HG03432 (cell line): ENCODE data around the gene INO80B.
"Not testable (repeated sequence)": the region's sequence is repeated elsewhere in the genome, so short reads cannot be mapped to it uniquely, and the experiment has no call there.

Source experiments
- ATAC-seq: cut with Tn5 transposase; IDR thresholded peaks from one replicate; pipeline ENCODE4 v1.9.1; 2021; ENCODE audit warnings: mild to moderate bottlenecking, moderate library complexity; ENCODE audit not compliant: unreplicated experiment

Gene INO80B

DNA sequence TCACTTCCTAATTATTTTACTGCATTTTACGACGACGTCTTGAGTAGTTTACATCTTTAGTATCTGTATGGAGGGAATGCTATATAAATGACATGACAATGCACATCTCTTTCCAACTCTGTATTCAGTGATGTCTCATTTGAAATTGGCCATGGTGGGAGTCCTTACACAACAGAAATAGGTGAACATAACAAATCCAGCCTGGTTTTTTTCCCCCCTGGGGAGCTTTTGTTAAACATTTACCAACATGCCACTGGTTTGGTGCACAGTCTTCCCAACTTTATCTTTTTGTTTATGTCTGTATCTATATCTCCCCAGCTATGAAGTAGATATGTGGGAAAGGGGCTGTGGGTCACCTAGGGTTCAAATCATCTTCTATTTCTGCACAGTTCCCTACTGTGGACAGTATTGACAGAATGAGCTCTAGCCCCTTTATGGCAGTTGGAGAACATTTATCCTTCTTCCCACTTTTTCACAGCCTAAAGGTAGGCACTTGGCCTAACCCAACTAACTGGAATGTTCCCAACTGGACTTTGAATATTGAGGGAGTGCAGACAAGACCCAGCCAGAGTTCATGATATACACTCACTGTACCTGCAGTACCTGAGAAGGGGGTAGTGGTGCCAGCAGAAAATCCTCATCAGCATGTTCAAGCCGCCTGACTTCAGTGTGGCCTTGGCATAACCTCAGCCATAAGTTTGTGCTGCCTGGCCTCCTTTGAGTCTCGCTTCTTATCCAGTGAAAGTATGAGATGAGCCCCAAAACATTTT, 7.5 kb upstream of the INO80B start:
- ATAC-seq: no peak

DNA sequence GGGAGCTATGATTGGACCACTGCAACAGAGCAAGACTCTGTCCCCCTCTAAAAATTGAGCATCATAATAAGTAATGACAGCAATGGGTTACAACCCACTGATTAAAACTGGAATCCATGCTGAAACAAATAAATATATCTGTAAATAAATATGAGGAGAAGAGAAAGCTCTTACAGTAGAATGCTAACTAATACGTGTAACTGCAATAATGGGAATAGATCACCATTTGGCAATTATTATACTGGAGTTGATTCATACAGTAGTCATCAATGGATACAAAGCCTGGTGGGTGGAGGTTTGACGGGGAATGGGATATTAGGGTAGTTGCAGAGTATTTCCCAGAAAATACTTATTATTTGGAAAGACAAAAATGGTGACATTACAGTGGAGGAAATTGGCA, 6.1 kb upstream of the INO80B start:
- no peak for ATAC-seq

DNA sequence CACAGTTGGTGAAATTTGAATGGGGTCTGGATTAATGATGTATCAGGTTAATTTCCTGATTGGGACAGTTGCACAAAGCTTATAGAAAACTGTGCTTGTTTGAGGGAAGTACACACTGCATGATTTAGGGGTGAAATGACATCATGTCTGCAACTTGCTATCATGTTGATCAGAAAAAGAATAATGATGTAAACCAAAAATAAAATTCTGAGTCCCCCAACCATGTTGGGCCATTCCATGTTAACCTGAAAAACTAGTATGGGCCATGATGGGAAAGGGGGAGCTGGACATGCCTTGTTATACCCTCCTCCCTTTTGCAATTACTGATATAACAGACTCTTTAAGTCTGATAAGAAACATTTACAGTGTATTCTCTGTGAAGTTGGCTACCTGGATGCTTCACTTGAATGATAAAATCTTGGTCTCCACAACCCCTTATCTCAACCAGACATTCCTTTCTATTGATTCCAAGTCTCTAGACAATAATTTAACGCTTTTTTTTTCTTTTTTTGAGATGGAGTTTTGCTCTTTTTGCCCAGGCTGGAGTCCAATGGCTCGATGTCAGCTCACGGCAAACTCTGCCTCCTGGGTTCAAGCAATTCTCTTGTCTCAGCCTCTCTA, 4.2 kb upstream of the INO80B start:
- ATAC-seq: no peak

DNA sequence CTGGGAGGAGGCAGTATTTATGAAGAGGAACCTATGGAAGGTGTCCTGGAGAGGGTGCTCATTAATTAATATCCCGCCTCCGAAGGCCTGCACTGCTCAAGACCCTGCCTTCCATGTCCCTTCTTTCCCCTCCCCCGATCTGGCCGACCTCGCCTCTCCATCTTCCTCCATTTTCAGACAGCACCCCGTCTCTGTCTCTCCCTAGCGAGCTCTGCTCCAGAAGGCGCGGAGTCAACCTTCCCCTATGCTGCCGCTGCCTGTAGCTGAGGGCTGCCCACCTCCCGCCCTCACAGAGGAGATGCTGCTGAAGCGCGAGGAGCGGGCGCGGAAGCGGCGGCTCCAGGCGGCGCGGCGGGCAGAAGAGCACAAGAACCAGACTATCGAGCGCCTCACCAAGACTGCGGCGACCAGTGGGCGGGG, 2.3 kb downstream of the INO80B start:
- ATAC-seq: no peak

DNA sequence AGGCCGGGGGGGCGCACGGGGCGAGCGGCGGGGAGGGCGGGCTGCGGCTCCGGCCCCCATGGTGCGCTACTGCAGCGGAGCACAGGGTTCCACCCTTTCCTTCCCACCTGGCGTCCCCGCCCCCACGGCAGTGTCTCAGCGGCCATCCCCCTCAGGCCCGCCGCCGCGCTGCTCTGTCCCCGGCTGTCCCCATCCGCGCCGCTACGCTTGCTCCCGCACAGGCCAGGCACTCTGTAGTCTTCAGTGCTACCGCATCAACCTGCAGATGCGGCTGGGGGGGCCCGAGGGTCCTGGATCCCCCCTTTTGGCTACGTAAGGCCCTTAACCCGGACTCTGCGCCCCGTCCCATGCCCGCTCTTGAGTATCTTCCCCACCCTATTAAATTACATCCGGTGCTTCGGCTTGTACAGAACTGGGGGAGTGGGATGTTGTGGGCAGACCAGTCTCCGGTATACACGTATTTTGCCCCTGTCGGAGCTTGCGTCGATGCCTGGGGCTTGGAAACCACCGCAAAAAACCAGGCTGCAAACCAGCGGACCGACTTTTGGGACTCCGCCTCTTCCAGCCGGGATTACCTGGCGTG, 2.8 kb downstream of the INO80B start:
- ATAC-seq: peak; percentile 42

DNA sequence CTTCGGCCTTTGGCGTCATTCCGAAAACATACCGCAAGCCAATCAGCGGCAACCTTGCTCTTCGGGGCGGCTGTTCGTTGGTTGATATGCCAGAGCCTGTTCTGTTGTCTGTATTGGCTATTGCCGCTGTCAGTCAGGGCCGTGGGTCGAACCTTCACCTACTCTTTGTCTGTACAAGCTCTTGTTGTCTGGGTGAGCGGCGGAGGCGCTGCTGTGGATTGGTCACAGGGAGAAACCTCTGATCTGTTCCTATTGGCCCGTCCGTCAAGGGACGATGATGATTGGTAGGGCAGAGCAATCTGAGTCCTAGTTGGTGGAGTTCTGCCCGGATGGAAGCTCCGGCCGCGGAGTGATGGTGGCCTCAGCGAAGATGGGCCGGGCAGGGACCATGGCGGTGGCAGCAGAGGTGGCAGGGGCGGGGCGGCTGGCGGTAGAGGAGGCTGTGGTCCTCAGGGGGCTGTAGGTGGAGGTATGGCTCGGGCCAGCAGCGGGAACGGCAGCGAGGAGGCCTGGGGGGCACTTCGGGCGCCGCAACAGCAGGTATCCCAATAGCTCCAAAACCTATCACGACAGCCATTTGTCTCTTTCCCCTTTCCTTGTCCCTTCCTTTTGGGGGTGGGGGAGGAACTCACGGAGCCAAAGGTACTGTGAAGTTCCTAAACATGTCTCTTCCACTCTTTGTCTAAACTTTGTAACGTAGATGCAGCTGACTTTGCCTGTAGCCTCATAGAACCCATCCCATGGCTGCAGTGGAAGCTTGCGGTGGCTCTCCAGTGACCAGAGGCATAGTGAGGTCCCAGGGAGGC, 3.4 kb downstream of the INO80B start, which contains the start of gene WBP1:
WBP1 (plus strand) TSS at position 307 of the 806 bp plus-strand sequence; CDS start at position 472, 165 bp downstream.
- ATAC-seq: peak; percentile 82

DNA sequence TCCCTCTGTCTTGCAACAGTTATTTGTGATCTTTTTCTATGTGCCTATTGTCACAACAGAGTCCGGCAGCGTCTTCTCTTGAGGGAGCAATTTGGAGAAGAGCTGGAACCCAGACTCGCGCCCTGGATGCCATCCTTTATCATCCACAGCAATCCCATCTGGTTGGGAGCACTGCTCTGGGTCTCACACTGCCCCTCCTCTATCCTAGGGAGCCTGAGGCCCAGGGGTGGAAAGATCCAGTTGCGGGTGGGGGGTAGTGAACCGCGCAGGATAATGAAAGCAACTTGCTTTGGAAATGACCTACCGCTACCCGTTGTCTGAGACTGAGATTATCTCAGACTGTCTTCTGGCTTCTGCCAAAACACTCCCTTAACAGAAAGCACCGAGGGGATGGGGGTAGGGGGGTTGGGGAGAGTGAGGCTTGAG, 4.1 kb downstream of the INO80B start:
- no peak for ATAC-seq

DNA sequence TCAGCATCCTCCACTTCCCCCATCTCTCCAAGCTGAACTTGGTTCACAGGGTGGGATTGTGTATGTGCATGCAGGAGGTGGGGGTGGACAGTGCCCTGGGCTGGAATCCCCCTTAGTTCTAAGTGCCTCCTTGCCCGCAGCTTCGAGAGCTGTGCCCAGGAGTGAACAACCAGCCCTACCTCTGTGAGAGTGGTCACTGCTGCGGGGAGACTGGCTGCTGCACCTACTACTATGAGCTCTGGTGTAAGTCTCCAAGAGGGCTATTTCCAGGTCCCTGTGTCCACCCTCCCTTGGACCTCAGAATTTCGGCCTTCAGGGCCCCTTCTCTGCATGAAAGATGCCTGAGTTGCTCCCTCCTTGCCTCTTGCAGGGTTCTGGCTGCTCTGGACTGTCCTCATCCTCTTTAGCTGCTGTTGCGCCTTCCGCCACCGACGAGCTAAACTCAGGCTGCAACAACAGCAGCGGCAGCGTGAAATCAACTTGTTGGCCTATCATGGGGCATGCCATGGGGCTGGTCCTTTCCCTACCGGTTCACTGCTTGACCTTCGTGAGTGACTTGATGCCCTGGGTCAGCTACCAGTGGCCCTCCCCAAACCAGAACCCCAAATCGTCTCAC, 4.7 kb downstream of the INO80B start:
- not testable (repeated sequence) for ATAC-seq

DNA sequence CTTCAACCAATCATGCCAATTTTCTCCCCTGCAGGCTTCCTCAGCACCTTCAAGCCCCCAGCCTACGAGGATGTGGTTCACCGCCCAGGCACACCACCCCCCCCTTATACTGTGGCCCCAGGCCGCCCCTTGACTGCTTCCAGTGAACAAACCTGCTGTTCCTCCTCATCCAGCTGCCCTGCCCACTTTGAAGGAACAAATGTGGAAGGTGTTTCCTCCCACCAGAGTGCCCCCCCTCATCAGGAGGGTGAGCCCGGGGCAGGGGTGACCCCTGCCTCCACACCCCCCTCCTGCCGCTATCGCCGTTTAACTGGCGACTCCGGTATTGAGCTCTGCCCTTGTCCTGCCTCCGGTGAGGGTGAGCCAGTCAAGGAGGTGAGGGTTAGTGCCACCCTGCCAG, 5.3 kb downstream of the INO80B start:
- ATAC-seq: not testable (repeated sequence)

DNA sequence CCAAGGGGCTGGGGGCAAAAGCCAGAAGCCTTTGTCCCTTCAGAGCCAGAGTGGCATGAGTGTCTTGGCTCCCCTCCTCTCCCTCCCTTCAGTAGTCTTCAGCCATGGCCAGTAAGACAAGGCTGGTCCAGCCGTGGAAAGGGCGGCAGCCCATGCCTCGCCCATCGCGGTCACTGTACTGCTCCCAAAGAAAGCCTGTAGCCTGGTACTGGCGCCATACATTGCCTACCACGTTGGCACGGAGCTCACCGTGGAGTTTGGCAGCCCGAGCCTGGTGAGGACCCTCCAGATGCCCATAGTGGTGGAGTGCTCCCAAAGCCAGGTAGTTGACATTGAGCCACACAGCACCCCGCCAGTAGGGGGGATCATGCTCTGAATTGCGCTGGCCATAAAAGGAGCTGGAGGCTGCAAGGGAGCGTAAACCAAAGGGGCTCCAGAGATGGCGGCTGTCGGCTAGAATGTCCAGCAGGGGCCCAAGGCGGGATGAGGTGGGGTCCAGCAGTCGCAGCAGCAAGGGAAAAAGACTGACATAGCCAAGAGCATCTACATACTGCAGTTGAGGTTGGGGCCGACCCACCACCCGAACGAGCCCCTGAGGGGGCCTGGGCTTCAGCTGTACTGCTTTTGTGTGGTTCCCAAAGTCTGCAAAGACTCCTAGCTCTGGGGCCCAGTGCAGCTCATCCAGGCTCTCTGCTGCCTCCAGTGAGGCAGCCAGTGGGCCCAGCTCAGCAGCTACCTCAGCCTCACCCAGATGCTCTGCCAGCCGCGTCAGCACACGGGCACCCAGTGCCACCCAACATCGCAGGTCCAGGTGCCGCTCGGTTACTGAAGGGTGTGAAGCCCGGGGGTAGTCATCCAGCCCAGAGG, 6.5 kb downstream of the INO80B start:
- no peak for ATAC-seq

DNA sequence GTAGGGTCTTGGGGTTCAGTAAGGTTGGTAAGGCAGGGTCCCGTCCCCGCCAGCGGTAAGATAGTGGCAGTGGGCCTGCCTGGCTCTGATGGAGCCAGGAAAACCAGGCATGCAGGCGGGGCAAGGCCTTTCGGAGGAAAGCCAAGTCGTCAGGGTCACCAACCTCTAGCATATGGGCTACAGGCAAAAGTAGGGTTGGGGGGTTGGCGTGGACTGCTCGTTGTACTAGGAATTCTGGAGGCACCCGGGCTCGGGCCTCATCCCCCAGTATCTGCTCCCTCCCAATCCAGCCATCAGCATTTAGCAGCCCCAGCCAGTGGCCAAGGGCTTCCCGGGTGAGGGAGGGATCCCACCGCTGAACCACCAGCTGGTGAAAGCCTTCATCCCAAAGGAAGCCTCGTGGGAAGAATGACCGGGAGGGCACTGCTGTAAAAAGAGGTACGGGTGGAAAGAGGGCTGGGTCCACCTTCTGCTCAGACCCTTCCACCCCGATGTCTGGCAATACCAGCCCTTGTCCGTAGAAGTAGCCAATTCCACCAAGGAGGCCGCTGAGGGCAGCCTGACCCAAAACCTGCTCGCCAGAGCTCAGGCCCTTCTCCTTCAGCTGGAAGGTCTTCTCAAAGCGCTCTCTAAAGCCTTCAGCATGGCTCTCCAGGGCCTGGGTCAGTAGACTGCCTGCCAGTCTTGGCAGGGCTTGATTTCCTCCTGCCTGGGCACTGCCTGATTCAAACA, 7.3 kb downstream of the INO80B start:
- no peak for ATAC-seq

DNA sequence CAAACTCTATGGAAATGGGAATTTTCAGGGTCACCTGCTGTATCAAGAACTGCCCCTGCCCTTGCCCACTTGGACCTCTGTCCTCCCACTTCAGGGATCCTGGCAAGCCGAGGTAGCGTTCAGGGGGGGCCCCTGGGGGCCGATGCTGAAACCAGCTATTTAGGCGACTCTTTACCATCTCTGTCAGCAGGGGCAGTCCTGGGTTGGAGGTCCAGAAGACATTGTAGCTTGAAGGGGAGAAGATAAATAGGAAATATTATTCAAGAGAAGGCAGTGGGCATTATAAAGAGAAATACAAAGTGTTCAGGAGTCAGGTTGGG, 7.9 kb downstream of the INO80B start:
- no peak for ATAC-seq

DNA sequence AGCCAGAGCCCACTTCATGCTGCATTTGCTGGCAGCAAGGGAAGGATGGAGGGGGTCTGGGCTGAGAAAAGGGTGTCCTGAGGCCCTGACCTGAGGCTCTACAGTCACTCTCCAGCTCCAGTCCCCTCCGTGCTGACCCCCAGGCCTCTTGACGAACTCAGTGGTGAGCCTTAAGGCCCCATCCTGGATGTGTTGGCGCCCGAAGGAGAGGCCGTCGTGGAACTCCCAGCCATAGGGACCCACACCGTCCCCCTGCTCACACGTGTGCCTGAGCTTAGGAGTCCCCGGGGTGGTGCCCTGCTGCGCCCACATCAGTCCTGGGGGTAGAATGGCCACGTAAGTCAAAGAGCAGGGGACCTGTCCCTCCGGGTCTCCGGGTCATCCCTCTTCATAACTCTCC, 9.5 kb downstream of the INO80B start:
- peak; percentile 1 for ATAC-seq

DNA sequence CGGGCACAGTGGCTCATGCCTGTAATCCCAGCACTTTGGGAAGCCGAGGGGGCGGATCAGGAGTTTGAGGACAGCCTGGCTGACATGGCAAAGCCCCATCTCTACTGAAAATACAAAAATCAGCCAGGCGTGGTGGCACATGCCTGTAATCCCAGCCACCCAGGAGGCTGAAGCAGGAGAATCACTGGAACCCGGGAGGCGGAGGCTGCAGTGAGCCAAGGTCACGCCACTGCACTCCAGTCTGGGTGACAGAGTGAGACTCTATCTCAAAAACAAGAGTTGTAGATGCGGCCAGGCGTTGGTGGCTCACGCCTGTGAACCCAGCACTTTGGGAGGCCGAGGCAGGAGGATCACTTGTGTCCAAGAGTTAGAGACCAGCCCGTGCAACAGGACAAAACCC, 15.9 kb downstream of the INO80B start:
- ATAC-seq: not testable (repeated sequence)

DNA sequence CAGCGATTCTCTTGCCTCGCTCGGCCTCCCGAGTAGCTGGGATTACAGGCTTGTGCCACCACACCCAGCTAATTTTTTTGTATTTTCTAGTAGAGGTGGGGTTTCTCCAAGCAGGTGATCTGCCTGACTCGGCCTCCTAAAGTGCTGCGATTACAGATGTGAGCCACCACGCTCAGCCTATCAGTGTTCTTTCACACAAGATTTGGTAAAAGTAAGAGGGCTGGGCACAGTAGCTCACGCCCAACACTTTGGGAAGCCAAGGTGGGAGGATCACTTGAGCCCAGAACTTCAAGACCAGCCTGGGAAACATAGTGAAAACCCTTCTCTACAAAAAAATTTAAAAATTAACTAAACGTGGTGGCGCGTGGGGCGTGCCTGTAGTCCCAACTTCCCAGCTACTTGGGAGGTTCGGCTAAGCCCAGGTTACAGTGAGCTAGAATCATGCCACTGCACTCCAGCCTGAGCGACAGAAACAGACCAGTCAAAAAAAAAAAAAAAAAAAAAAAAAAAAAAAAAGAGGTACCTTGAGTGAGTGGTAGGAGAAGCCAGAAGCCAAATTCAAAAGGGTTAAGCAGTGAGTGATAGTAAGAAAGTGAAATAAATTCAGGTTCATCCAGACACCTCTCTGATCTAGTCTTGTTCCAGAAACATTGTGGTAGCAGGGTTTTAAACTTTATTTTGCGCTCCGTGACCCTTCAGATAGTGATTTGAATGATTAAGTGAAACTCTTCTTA, 16.6 kb downstream of the INO80B start:
- no peak for ATAC-seq

DNA sequence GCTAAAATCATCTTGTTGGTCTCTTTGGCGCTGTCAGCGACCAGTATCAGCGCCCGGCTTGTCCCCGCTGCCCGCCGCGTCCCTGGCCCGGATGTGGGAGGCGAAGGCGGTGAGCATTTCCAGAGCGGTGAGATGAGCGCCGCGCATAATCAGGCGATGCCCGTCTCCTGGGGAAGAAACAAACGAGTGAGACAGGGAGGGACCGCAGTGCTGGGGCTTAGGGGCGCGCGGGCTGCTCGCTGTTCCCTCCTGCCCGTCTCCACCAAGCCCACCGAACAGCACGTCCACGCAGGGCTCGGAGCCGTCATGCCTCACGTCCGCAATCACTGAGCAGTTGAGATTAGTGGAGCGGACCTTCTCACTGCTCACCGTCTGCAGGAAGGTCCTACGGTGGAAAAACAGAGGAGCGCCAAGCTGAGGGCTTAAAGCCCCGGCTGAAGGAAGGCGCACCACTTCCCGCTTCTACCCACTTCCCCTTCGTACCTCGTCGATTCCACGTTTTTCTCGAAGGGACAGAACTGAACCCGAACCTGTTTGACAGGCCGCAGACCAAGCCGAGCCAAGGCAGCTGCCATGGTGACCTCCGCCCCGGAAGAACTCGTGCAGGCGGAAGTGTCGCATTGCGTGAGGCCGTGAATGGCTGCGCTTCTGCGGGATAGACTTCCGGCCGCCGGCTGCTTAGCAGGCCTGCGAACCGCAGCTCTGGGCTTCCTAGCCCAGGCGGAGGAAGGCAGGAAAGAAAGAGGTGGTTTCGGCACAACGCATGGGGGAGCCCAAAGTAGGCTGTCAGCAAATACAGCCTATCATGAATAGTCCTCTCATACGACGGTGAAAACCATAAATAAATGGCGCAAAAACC, 17.4 kb downstream of the INO80B start, which contains the start of gene MRPL53:
MRPL53 (minus strand) TSS at position 595 of the 859 bp plus-strand sequence; CDS start at position 575, 20 bp downstream.
- peak; percentile 89 for ATAC-seq

DNA sequence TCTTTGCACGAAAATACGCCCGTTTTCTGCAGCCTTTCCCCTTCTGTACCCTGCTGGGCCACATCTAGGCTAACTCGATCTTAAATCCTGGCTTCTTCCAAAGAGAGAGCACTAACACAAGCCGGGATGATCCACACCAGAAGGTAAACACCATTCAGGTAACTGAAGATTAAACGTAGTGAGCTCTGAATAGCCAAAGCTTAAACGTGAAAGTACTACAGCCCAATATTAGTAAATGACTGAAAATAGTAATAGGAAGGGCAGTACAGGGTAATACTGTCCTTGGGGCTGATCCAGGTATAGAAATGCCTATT, 18.0 kb downstream of the INO80B start:
- ATAC-seq: peak; percentile 7

DNA sequence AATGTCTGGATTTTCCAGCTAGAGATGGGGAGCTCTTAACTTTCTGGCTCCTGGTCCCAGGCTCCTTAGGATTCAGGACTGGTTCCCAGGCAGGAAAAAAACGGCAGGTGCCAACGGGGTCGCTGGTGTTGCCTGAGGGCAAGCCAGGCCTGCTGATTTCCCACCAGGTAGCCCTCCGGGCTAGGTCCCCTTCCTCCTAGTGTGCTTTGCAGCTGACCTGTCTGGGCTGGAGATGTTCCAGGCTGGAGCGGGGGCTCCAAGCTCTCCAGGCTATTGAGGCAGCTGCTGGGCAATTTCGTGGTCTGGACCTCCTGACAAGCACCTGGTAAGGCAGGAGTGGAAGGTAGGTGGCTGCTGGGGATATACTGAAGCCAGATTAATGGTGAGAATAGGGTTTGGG, 19.6 kb downstream of the INO80B start:
- ATAC-seq: no peak
